ENCODE measurements around the gene SAV1.

SAV1 gene

DNA sequence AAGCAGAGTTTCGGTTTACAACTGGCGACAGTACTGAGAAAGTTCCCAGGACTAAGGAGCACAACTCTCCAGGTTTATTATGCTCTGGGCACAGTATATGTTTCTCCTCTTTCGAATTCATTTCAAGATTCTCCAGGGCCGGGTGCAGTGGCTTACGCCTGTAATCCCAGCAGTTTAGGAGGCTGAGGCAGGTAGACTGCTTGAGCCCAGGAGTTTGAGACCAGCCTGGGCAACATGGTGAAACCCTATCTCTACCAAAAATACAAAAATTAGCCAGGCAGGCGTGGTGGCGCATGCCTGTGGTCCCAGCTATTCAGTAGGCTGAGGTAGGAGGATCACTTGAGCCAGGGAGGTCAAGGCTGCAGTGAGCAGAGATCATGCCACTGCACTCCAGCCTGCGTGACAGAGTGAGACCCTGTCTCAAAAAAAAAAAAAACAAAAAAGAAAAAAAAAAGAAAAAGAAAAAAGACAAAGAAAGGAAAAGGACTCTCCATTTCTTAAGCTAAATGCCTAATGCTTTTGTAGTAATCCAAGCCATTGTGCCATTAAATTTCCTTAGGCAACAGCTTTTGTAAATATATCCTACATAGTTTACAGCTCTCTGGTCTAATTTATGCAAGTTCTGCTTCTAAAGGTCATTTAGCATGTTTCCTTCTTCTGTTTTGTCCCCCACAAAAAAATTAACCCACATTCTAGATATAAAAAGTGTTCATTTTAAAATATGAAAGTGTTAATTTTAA is 73.4 kb downstream of the SAV1 start:
- Histone ChIP-seq H3K9me3 (ENCODE audit: control insufficient read depth, insufficient read depth, low read length) (no peaks in the 10 kb centered on the region), H3K27ac (ENCODE audit: low read depth, low read length) (no peak overlapping the region), H3K9ac (ENCODE audit: low read depth, low read length) (no peak overlapping the region)

DNA sequence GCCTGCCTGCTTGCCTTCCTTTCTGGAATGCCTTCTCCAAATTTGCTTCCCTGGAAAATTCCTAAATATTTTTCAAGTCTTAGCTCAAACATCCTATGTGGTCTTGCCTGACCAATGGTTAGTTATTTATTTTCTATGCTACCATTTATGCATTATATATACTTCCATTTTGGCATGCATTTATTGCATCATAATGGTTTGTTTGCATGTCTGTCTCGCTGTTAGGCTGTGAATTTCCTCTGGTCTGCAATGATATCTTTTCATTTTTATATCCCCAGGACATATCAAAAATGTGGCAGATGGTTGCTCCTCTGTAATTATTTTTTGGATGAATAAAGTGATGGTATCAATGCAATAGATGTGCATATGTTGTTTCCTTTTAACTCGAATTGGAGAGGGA is 77.6 kb downstream of the SAV1 start:
- Histone ChIP-seq H3K4me1 (ENCODE audit: control insufficient read depth, insufficient read depth, low read length) (peaks cover 10% of the 10 kb centered on the region), H3K27me3 (ENCODE audit: control insufficient read depth, insufficient read depth, low read length) (no peaks in the 10 kb centered on the region), H3K36me3 (ENCODE audit: control insufficient read depth, insufficient read depth, low read length) (no peaks in the 10 kb centered on the region), H3K4me3 (ENCODE audit: low read depth, low read length) (no peak overlapping the region), H3K27ac (ENCODE audit: low read depth, low read length) (no peak overlapping the region), H3K9me3 (ENCODE audit: control insufficient read depth, insufficient read depth, low read length) (no peaks in the 10 kb centered on the region), H3K9ac (ENCODE audit: low read depth, low read length) (no peak overlapping the region)

More for the DNA sequence above, 73.4 kb downstream of the SAV1 start:
- Histone ChIP-seq H3K4me1 (ENCODE audit: control insufficient read depth, insufficient read depth, low read length) (peaks cover 10% of the 10 kb centered on the region), H3K27me3 (ENCODE audit: control insufficient read depth, insufficient read depth, low read length) (no peaks in the 10 kb centered on the region), H3K36me3 (ENCODE audit: control insufficient read depth, insufficient read depth, low read length) (no peaks in the 10 kb centered on the region), H3K4me3 (ENCODE audit: low read depth, low read length) (no peak overlapping the region)
